Esophagus muscularis mucosa (tissue), 4 donors: Measurements from ENCODE around the gene SLAMF7. TPM values are rescaled to one million over a fixed set of nuclear protein-coding genes. Genes with fewer than 3 reads are reported as not detected.

Experiments used
- DNase-seq: peaks from one replicate; pipeline ENCODE4 v3.0.0-alpha.2; 2017; ENCODE audit errors: extremely low spot score
- H3K27ac ChIP-seq, 4 donors: fragments of 200-600 bp; sonication (generic); replicated peaks in 1 of 4; 1 replicate in 3 of 4; 2 replicates in 1 of 4; pipeline ENCODE4 v1.5.1; 2016 to 2019; ENCODE audit warnings: mild to moderate bottlenecking in 1 of 4
- H3K27me3 ChIP-seq, 4 donors: fragments of 200-600 bp; sonication (generic); one replicate each; pipeline versions ENCODE4 v1.5.1 to v1.6.0; 2016 to 2019
- H3K36me3 ChIP-seq, 4 donors: fragments of 200-600 bp; sonication (generic); one replicate each; pipeline ENCODE4 v1.5.1; 2016 to 2019
- H3K4me1 ChIP-seq, 4 donors: fragments of 200-600 bp; sonication (generic); one replicate each; pipeline ENCODE4 v1.5.1; 2016 to 2019
- H3K4me3 ChIP-seq, 4 donors: fragments of 200-600 bp; sonication (generic); 1 replicate in 2 of 4; 2 replicates in 2 of 4; pipeline ENCODE4 v1.5.1; 2016 to 2019; ENCODE audit warnings: mild to moderate bottlenecking in 4 of 4, moderate library complexity in 1 of 4
- H3K9me3 ChIP-seq, 4 donors: fragments of 200-600 bp; sonication (generic); 1 replicate in 3 of 4; 2 replicates in 1 of 4; pipeline ENCODE4 v1.5.1; 2016 to 2019
- EP300 ChIP-seq: sonication (generic); formaldehyde crosslinking; IDR thresholded peaks from one replicate; pipeline ENCODE4 v1.6.1; 2017; ENCODE audit warnings: antibody characterized with exemption
- POLR2A ChIP-seq: fragments of 450-650 bp; IDR thresholded peaks from one replicate; pipeline ENCODE4 v1.6.1; 2017; ENCODE audit warnings: antibody characterized with exemption, moderate library complexity, mild to moderate bottlenecking, low read depth
- POLR2AphosphoS5 ChIP-seq, 2 donors: sonication (generic); formaldehyde crosslinking; IDR thresholded peaks; one replicate each; pipeline ENCODE4 v1.6.1; 2017; ENCODE audit warnings: antibody characterized with exemption in 2 of 2
- WGBS: methylation state at CpG from one replicate; pipeline ENCODE4 v1.1.5; 2018; 5-methylcytosine and 5-hydroxymethylcytosine counted together
- intact Hi-C: fragments of 100-400 bp; cut with DNase I; formaldehyde crosslinking; loops from one replicate; pipeline ENCODE4 v1.15.1; 2023
- total RNA-seq, 4 donors: library from RNA; depleted of rRNA; stranded (reverse); fragments of >200 nt; gene quantifications; one replicate each; pipeline versions ENCODE4 v1.1.0 to v1.2.1, GENCODE V29; 2016
- TF ChIP-seq, protein P1 (sequence below), 3 experiments: fragments of 200-600 bp in 2 of 3; fragments of 450-650 bp in 1 of 3; sonication (generic) in 2 of 3; IDR thresholded peaks; one replicate each; pipeline ENCODE4 v1.5.1; 2017 to 2019; ENCODE audit warnings: antibody characterized with exemption in 3 of 3, mild to moderate bottlenecking in 2 of 3, moderate library complexity in 1 of 3

Gene SLAMF7
- total RNA-seq, 4 donors from 2014 or later, result 0.06 to 1.3 (median 0.47) TPM

- Histone ChIP-seq H3K9me3 (no peaks in the 10 kb centered on the region), H3K36me3 (no peaks in the 10 kb centered on the region), H3K27ac (no peak overlapping the region), H3K27me3 (peaks cover 0 to 13% (median 0%) of the 10 kb centered on the region in 4 donors), H3K4me3 (no peak overlapping the region), H3K4me1 (no peaks in the 10 kb centered on the region)
- no peak for TF ChIP-seq POLR2AphosphoS5 (IDR thresholded peaks at IDR 0.05)
- TF ChIP-seq, protein P1, sequence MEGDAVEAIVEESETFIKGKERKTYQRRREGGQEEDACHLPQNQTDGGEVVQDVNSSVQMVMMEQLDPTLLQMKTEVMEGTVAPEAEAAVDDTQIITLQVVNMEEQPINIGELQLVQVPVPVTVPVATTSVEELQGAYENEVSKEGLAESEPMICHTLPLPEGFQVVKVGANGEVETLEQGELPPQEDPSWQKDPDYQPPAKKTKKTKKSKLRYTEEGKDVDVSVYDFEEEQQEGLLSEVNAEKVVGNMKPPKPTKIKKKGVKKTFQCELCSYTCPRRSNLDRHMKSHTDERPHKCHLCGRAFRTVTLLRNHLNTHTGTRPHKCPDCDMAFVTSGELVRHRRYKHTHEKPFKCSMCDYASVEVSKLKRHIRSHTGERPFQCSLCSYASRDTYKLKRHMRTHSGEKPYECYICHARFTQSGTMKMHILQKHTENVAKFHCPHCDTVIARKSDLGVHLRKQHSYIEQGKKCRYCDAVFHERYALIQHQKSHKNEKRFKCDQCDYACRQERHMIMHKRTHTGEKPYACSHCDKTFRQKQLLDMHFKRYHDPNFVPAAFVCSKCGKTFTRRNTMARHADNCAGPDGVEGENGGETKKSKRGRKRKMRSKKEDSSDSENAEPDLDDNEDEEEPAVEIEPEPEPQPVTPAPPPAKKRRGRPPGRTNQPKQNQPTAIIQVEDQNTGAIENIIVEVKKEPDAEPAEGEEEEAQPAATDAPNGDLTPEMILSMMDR (IDR thresholded peaks at IDR 0.05), result no peak
- TF ChIP-seq POLR2A, result no peak
- TF ChIP-seq EP300, result no peak
- no peak for DNase-seq
- 83% methylated on average over 2 of the region's 2 CpGs for WGBS
- intact Hi-C loops, result no loop called here
Observed at GRCh38 chr1:160755461-160755860, 16.4 kb downstream of the SLAMF7 start.

DNA sequence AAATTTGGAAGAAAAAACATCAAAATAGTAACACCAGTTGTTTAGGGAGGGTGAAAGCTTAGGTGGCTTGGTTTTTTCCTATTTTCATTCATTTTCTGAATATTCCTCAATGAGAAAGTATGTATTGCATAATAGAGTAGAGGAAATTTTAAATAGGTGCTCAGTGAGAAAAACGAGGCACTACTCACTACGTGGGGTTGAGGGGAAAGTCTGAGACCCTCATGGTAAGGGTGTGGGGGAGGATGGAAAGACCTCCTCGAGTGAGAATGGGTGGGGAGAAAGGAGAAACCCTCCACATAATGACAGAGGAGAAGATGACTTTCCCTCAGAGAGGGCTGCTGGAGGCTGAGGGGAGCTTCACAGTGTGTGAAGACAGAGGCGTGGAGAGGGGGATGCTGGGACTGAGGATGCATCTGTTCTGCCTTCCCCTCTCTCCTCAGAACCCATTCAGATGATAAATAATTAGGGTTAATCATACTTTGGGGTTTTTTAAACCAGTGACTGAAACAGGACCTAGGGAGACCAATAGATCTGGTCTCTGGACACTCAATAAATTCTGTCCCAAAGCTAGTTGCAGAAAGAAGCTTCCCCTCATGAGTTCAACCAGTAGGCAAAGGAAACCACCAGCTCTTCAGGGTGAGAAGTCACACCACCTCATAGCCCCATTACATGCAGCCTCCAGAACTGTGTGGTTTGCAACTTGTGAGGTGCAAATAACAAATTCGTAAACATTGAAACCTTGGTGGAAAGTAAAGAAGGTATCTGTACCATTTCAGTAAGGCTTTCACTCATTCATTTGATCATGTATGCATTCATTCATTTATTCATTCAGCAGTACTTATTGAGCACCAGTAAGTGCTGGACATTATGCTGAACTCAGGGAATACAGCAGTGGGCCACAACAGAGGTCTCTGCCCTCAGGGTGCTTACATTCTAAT is 17.1 kb downstream of the SLAMF7 start:
- Histone ChIP-seq H3K4me1 (no peaks in the 10 kb centered on the region), H3K36me3 (no peaks in the 10 kb centered on the region), H3K4me3 (no peak overlapping the region), H3K9me3 (no peaks in the 10 kb centered on the region), H3K27ac (no peak overlapping the region), H3K27me3 (peaks cover 0 to 6% (median 0%) of the 10 kb centered on the region in 4 donors)
- intact Hi-C loops, result no loop called here
- DNase-seq, result no peak
- WGBS, result 66% methylated on average over 5 of the region's 5 CpGs
- TF ChIP-seq EP300 (no peak), POLR2A (no peak), POLR2AphosphoS5 (IDR thresholded peaks at IDR 0.05) (no peak)
- TF ChIP-seq, protein P1 (IDR thresholded peaks at IDR 0.05), result no peak

DNA sequence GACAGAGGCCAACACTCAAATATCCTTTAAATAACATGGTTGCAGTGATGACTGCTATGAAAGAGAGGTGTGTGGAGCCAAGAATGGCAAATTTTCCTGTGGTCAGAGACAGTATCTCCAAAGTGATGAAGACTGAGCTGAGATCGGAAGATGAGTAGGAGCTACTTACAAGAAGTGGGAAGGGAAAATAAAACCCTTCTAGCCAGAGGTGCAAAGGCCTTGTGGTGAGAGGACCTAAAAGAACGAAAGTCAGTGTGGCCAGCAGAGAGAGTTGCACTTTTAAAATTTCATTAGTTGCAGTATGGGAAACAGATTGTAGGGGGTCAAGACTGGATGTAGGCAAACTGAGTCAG is 17.8 kb downstream of the SLAMF7 start:
- H3K27ac ChIP-seq, result no peak overlapping the region
- TF ChIP-seq POLR2A, result no peak
- TF ChIP-seq, protein P1 (IDR thresholded peaks at IDR 0.05), result no peak
- TF ChIP-seq EP300, result no peak
- TF ChIP-seq POLR2AphosphoS5 (IDR thresholded peaks at IDR 0.05), result no peak
- no peak for DNase-seq
- no peaks in the 10 kb centered on the region for H3K9me3 ChIP-seq
- H3K36me3 ChIP-seq, result no peaks in the 10 kb centered on the region
- H3K27me3 ChIP-seq, result peaks cover 0 to 6% (median 0%) of the 10 kb centered on the region in 4 donors
- intact Hi-C loops, result no loop called here
- 76% methylated on average over 2 of the region's 2 CpGs for WGBS
- H3K4me3 ChIP-seq, result no peak overlapping the region
- no peaks in the 10 kb centered on the region for H3K4me1 ChIP-seq

- H3K4me1 ChIP-seq, result no peaks in the 10 kb centered on the region
- DNase-seq, result no peak
Observed at GRCh38 chr1:160758521-160758920, 19.5 kb downstream of the SLAMF7 start.

More at GRCh38 chr1:160758521-160758920, 19.5 kb downstream of the SLAMF7 start:
- Histone ChIP-seq H3K36me3 (no peaks in the 10 kb centered on the region), H3K27me3 (no peaks in the 10 kb centered on the region), H3K27ac (no peak overlapping the region), H3K9me3 (no peaks in the 10 kb centered on the region), H3K4me3 (no peak overlapping the region)
- intact Hi-C loops, result no loop called here
- TF ChIP-seq EP300 (no peak), POLR2AphosphoS5 (IDR thresholded peaks at IDR 0.05) (no peak), POLR2A (no peak)
- TF ChIP-seq, protein P1 (IDR thresholded peaks at IDR 0.05), result no peak
- 85% methylated on average over 2 of the region's 2 CpGs for WGBS
